Heart left ventricle (tissue), 13 donors: ENCODE measurements around the gene S100B.

Experiments used
- CTCF ChIP-seq, 12 donors: fragments of 200-600 bp; sonication (generic) in 4 of 12; IDR thresholded peaks; one replicate each; pipeline versions ENCODE4 v1.5.0 to v1.8.0; 2018 to 2022; ENCODE audit warnings: antibody characterized with exemption in 12 of 12, mild to moderate bottlenecking in 5 of 12
- POLR2A ChIP-seq, 2 donors: fragments of 450-650 bp; IDR thresholded peaks; one replicate each; pipeline ENCODE4 v1.6.1; 2017; ENCODE audit warnings: antibody characterized with exemption in 2 of 2, mild to moderate bottlenecking in 2 of 2, moderate library complexity in 2 of 2
- donor health status: ischemic (EF 13 %, LVEDD 7.1; RV severe dilation, severe dysfunction).
- donor health status: DM: no; HTN: yes; CAD: no.
- donor health status: DM: no; HTN: no; CAD: no.
- donor health status: ischemic (EF 25% LVEDD 6.9; RV normal size, moderate dysfunction).
- donor health status: ischemic (EF 25% LVEDD 5.7; RV mildly dilated, moderate dysfunction).
- donor health status: ischemic (EF 35%, LVEDD 5.7; RV mildly dilated, moderate dysfunction).
- donor health status: nonischemic (EF 11% LVEDD 7.7; RV severe dilation, severe dysfunction).
- donor health status: DM: yes; HTN: yes; CAD: no.
- donor health status: PGD.
- donor health status: ischemic (EF 29% LVEDD 5.4; RV normal size, mild dysfunction).
- donor health status: nonischemic (EF 23%, LVEDD 6.1; RV moderate dilation, normal function).

DNA sequence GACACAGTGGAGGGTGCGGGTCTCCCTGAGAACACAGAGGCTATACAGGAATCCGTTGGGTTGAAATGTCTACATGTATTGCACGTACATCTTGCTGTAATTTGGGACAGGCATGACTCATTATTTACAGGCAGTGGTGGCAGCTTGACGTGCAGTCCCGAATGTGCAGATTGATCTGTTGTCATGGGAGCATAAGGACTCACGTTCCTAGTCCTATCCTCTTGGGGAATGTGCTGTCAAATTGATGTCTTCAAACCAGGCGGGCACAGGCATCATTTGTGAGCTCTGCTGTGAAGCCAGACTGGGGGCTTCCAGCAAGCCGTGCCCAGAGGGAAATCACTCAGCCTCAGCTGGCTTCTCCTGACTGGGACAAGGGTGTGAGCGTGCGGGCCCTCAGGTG lies 40.5 kb downstream of the S100B start:
- no peak for TF ChIP-seq POLR2A (IDR thresholded peaks at IDR 0.05)
- no peak for TF ChIP-seq CTCF (IDR thresholded peaks at IDR 0.05)
